RWPE1 (cell line): ENCODE data around the gene RXRA.
A peak's percentile ranks its signal among the peaks of the same experiment; 100 is the strongest.

ENCODE experiments used
- CTCF ChIA-PET: fragments of 350-600 bp; sonication (Branson Sonifier 250); formaldehyde crosslinking; extraction: SDS; loops from one replicate; lab custom pipeline; 2021; lab: Yijun Ruan, JAX
- POLR2A ChIA-PET: fragments of 400-600 bp; formaldehyde crosslinking; extraction: SDS; loops from one replicate; lab custom pipeline; 2020; ENCODE audit warnings: antibody characterized with exemption; ENCODE audit not compliant: low non-redundant PET; lab: Yijun Ruan, JAX
- DNase-seq: peaks from one replicate; pipeline ENCODE4 v3.0.0; 2012; ENCODE audit warnings: low spot score
- H3K27ac ChIP-seq: fragments of 450-650 bp; 2 replicates; pipeline ENCODE4 v1.5.1; 2017
- TF ChIP-seq, protein P1 (sequence below): fragments of 450-650 bp; conservative IDR thresholded peaks from 2 replicates; pipeline ENCODE4 v1.5.1; 2017; ENCODE audit warnings: low read depth, mild to moderate bottlenecking

The RXRA gene

DNA sequence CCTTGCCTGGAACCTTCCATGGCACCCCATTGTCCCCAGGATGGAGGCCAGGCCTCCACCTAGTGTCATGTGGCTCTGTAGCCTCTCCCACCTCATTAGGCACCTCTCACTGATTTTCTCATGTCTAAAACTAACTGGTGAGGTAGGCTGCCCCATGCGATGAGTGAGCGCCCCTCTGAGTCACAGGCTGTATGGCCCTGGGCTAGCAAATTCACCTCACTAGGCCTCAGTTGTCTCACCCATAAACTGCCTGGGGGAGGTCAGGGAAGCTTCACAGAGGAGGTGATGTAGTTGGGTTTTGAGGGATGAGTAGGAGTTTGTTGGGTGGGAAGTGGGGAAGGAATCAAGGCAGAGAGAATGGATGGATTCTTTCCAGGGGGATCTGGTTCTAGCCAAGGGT is 8.8 kb downstream of the RXRA start:
- TF ChIP-seq, protein P1, sequence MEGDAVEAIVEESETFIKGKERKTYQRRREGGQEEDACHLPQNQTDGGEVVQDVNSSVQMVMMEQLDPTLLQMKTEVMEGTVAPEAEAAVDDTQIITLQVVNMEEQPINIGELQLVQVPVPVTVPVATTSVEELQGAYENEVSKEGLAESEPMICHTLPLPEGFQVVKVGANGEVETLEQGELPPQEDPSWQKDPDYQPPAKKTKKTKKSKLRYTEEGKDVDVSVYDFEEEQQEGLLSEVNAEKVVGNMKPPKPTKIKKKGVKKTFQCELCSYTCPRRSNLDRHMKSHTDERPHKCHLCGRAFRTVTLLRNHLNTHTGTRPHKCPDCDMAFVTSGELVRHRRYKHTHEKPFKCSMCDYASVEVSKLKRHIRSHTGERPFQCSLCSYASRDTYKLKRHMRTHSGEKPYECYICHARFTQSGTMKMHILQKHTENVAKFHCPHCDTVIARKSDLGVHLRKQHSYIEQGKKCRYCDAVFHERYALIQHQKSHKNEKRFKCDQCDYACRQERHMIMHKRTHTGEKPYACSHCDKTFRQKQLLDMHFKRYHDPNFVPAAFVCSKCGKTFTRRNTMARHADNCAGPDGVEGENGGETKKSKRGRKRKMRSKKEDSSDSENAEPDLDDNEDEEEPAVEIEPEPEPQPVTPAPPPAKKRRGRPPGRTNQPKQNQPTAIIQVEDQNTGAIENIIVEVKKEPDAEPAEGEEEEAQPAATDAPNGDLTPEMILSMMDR: no peak
- H3K27ac ChIP-seq: peak overlapping the region; percentile 99
- CTCF ChIA-PET: interaction anchor here (0.6 to 1.0 kb wide), 2 partner anchors 20 to 108 kb away, joined by 3 read pairs; no protein-coding TSS in a partner anchor

GRCh38 chr9:134335486-134336220 is 9.4 kb downstream of the RXRA start:
- ChIA-PET CTCF (interaction anchor here (1.0 kb wide), 1 partner anchor 108 kb away, joined by 3 read pairs; no protein-coding TSS in a partner anchor), POLR2A (no interaction called here)
- no peak for DNase-seq
- H3K27ac ChIP-seq: peak overlapping the region; percentile 99
- TF ChIP-seq, protein P1: no peak

More for the DNA sequence above, 8.8 kb downstream of the RXRA start:
- no peak for DNase-seq
- POLR2A ChIA-PET: no interaction called here

DNA sequence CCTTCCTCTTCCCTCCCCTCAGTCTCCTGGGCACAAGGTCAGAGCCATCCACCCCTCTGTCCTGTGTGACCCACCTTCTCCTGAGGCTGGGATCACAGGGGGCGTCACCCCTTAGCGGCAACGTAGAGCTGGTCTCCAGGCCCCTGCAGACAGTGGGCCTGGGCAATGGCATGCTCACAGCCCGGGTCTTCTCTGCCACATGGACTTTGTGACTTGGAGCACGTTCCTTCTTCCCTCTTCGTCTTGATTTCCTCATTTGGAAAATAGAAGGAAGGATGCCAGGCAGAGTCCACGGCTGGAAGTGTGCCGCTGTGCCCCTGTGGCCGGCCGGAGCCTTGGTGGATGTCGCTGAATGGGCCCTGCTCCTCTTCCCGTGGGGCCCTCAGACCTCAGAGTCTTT is 10.0 kb downstream of the RXRA start:
- peak overlapping the region; percentile 99 for H3K27ac ChIP-seq
- no peak for DNase-seq
- POLR2A ChIA-PET: no interaction called here
- CTCF ChIA-PET: no interaction called here
- TF ChIP-seq, protein P1: no peak

- ChIA-PET POLR2A (no interaction called here), CTCF (no interaction called here)
- DNase-seq: no peak
- peak overlapping the region; percentile 99 for H3K27ac ChIP-seq
- TF ChIP-seq, protein P1: no peak
Measured at GRCh38 chr9:134336924-134337323, 10.7 kb downstream of the RXRA start.

- no peak for DNase-seq
- H3K27ac ChIP-seq: peak overlapping the region; percentile 99
- TF ChIP-seq, protein P1: no peak
- POLR2A ChIA-PET: no interaction called here
- CTCF ChIA-PET: interaction anchor here (0.7 kb wide), 1 partner anchor 166 kb away, joined by 3 read pairs; no protein-coding TSS in a partner anchor
Measured at GRCh38 chr9:134337469-134337868, 11.2 kb downstream of the RXRA start.

GRCh38 chr9:134338394-134339182 is 12.3 kb downstream of the RXRA start:
- CTCF ChIA-PET: no interaction called here
- POLR2A ChIA-PET: no interaction called here
- H3K27ac ChIP-seq: peak overlapping the region; percentile 99

More at GRCh38 chr9:134338394-134339182, 12.3 kb downstream of the RXRA start:
- TF ChIP-seq, protein P1: no peak
- no peak for DNase-seq
